DOHH2 (cell line): ENCODE data around the gene FBXL17.
"Not testable (repeated sequence)": the region's sequence is repeated elsewhere in the genome, so short reads cannot be mapped to it uniquely, and the experiment has no call there.

ENCODE experiments used
- EZH2phosphoT487 ChIP-seq: fragments of 200-600 bp; sonication (generic); IDR thresholded peaks from 2 replicates; pipeline ENCODE4 v1.6.1; 2017; ENCODE audit warnings: borderline replicate concordance, mild to moderate bottlenecking, antibody characterized with exemption, low read length, moderate library complexity, mixed read lengths
- TF ChIP-seq, protein P1 (sequence below): fragments of 200-600 bp; sonication (generic); IDR thresholded peaks from one replicate; pipeline ENCODE4 v1.5.1; 2014; ENCODE audit warnings: antibody characterized with exemption, mild to moderate bottlenecking, low read depth, low read length; ENCODE audit not compliant: poor library complexity, severe bottlenecking

DNA sequence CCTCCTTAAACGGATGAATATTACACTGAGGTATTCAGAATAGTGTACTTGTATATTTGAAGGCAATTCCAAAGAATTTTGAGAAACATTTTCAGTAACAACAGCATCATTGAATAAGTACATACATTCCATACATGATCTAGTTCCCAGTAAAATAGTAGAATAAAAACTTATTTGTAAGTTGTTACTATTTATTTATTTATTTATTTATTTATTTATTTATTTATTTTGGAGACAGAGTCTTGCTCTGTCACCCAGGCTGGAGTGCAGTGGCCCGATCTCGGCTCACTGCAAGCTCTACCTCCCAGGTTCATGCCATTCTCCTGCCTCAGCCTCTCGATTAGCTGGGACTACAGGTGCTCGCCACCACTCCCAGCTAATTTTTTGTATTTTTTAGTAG lies 14.9 kb upstream of the FBXL17 start:
- TF ChIP-seq, protein P1, sequence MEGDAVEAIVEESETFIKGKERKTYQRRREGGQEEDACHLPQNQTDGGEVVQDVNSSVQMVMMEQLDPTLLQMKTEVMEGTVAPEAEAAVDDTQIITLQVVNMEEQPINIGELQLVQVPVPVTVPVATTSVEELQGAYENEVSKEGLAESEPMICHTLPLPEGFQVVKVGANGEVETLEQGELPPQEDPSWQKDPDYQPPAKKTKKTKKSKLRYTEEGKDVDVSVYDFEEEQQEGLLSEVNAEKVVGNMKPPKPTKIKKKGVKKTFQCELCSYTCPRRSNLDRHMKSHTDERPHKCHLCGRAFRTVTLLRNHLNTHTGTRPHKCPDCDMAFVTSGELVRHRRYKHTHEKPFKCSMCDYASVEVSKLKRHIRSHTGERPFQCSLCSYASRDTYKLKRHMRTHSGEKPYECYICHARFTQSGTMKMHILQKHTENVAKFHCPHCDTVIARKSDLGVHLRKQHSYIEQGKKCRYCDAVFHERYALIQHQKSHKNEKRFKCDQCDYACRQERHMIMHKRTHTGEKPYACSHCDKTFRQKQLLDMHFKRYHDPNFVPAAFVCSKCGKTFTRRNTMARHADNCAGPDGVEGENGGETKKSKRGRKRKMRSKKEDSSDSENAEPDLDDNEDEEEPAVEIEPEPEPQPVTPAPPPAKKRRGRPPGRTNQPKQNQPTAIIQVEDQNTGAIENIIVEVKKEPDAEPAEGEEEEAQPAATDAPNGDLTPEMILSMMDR, result not testable (repeated sequence)
- not testable (repeated sequence) for TF ChIP-seq EZH2phosphoT487
